HUES48 (cell line): ENCODE measurements around the gene CTDP1.

Experiments
- H3K27ac ChIP-seq: one replicate; pipeline ENCODE4 v1.7.0; 2013; ENCODE audit warnings: low read depth, low read length, inconsistent platforms
- H3K27me3 ChIP-seq: 2 replicates; pipeline ENCODE4 v1.6.1; 2013; ENCODE audit warnings: mild to moderate bottlenecking, low read length; ENCODE audit not compliant: control insufficient read depth, insufficient read depth
- H3K36me3 ChIP-seq: 2 replicates; pipeline ENCODE4 v1.6.1; 2013; ENCODE audit warnings: low read length; ENCODE audit not compliant: control insufficient read depth, insufficient read depth
- H3K4me1 ChIP-seq: 2 replicates; pipeline ENCODE4 v1.6.1; 2013; ENCODE audit warnings: mild to moderate bottlenecking, low read length; ENCODE audit not compliant: control insufficient read depth, insufficient read depth
- H3K4me3 ChIP-seq: 2 replicates; pipeline ENCODE4 v1.5.1; 2013; ENCODE audit warnings: mild to moderate bottlenecking, low read depth, low read length
- H3K9ac ChIP-seq: 2 replicates; pipeline ENCODE4 v1.6.1; 2013; ENCODE audit warnings: mild to moderate bottlenecking, low read depth, low read length, moderate library complexity
- H3K9me3 ChIP-seq: 2 replicates; pipeline ENCODE4 v1.6.1; 2013; ENCODE audit warnings: low read length; ENCODE audit not compliant: control insufficient read depth, insufficient read depth

CTDP1 gene

GRCh38 chr18:79756143-79756500, 76.5 kb downstream of the CTDP1 start:
- Histone ChIP-seq H3K4me1 (no peaks in the 10 kb centered on the region), H3K9me3 (no peaks in the 10 kb centered on the region; the same call in 1 of the 2 replicates), H3K27me3 (no peaks in the 10 kb centered on the region), H3K36me3 (peaks cover 19% of the 10 kb centered on the region), H3K9ac (no peak overlapping the region), H3K4me3 (no peak overlapping the region), H3K27ac (no peak overlapping the region)

- Histone ChIP-seq H3K27me3 (no peaks in the 10 kb centered on the region), H3K9ac (no peak overlapping the region), H3K4me3 (no peak overlapping the region)
Measured at GRCh38 chr18:79756826-79757225, 77.2 kb downstream of the CTDP1 start.

GRCh38 chr18:79760348-79760747, 80.7 kb downstream of the CTDP1 start:
- Histone ChIP-seq H3K27ac (no peak overlapping the region), H3K9ac (no peak overlapping the region), H3K9me3 (no peaks in the 10 kb centered on the region; the same call in 1 of the 2 replicates), H3K27me3 (no peaks in the 10 kb centered on the region), H3K4me1 (no peaks in the 10 kb centered on the region), H3K4me3 (no peak overlapping the region), H3K36me3 (no peaks in the 10 kb centered on the region)

More at GRCh38 chr18:79756826-79757225, 77.2 kb downstream of the CTDP1 start:
- Histone ChIP-seq H3K4me1 (no peaks in the 10 kb centered on the region), H3K9me3 (no peaks in the 10 kb centered on the region; the same call in 1 of the 2 replicates), H3K27ac (no peak overlapping the region), H3K36me3 (peaks cover 19% of the 10 kb centered on the region)

- Histone ChIP-seq H3K9me3 (no peaks in the 10 kb centered on the region; the same call in 1 of the 2 replicates), H3K4me1 (no peaks in the 10 kb centered on the region), H3K27me3 (no peaks in the 10 kb centered on the region), H3K4me3 (no peak overlapping the region), H3K9ac (no peak overlapping the region), H3K36me3 (no peaks in the 10 kb centered on the region), H3K27ac (no peak overlapping the region)
Measured at GRCh38 chr18:79760881-79761280, 81.3 kb downstream of the CTDP1 start.

- Histone ChIP-seq H3K9ac (no peak overlapping the region), H3K4me1 (no peaks in the 10 kb centered on the region), H3K9me3 (peaks cover 3% of the 10 kb centered on the region), H3K27ac (no peak overlapping the region), H3K27me3 (no peaks in the 10 kb centered on the region), H3K4me3 (no peak overlapping the region), H3K36me3 (no peaks in the 10 kb centered on the region)
Measured at GRCh38 chr18:79763407-79763806, 83.8 kb downstream of the CTDP1 start.

GRCh38 chr18:79764131-79764530, 84.5 kb downstream of the CTDP1 start:
- Histone ChIP-seq H3K4me1 (no peaks in the 10 kb centered on the region), H3K9me3 (peaks cover 3% of the 10 kb centered on the region), H3K36me3 (no peaks in the 10 kb centered on the region), H3K27ac (no peak overlapping the region), H3K27me3 (no peaks in the 10 kb centered on the region), H3K9ac (no peak overlapping the region), H3K4me3 (no peak overlapping the region)

GRCh38 chr18:79765491-79766245, 86.1 kb downstream of the CTDP1 start:
- Histone ChIP-seq H3K4me3 (no peak overlapping the region), H3K27ac (no peak overlapping the region), H3K9ac (no peak overlapping the region), H3K36me3 (no peaks in the 10 kb centered on the region), H3K9me3 (peaks cover 3% of the 10 kb centered on the region; the same call in 1 of the 2 replicates), H3K27me3 (no peaks in the 10 kb centered on the region), H3K4me1 (no peaks in the 10 kb centered on the region)

- H3K9ac ChIP-seq = no peak overlapping the region
- no peak overlapping the region for H3K27ac ChIP-seq
- no peaks in the 10 kb centered on the region for H3K4me1 ChIP-seq
- H3K9me3 ChIP-seq = peaks cover 3% of the 10 kb centered on the region; the same call in 1 of the 2 replicates
- H3K27me3 ChIP-seq = no peaks in the 10 kb centered on the region
- H3K4me3 ChIP-seq = no peak overlapping the region
- H3K36me3 ChIP-seq = no peaks in the 10 kb centered on the region
Measured at GRCh38 chr18:79766308-79766707, 86.7 kb downstream of the CTDP1 start.

- H3K36me3 ChIP-seq = no peaks in the 10 kb centered on the region
Measured at GRCh38 chr18:79768745-79769144, 89.1 kb downstream of the CTDP1 start.

GRCh38 chr18:79769698-79770500, 90.3 kb downstream of the CTDP1 start:
- Histone ChIP-seq H3K27ac (no peak overlapping the region), H3K4me1 (no peaks in the 10 kb centered on the region), H3K9me3 (peaks cover 3% of the 10 kb centered on the region; the same call in 1 of the 2 replicates), H3K4me3 (no peak overlapping the region), H3K27me3 (no peaks in the 10 kb centered on the region), H3K36me3 (no peaks in the 10 kb centered on the region), H3K9ac (no peak overlapping the region)

More at GRCh38 chr18:79768745-79769144, 89.1 kb downstream of the CTDP1 start:
- Histone ChIP-seq H3K4me3 (no peak overlapping the region), H3K27me3 (no peaks in the 10 kb centered on the region), H3K4me1 (no peaks in the 10 kb centered on the region), H3K27ac (no peak overlapping the region), H3K9ac (no peak overlapping the region), H3K9me3 (peaks cover 3% of the 10 kb centered on the region; the same call in 1 of the 2 replicates)

GRCh38 chr18:79770501-79770815, 90.9 kb downstream of the CTDP1 start:
- peaks cover 3% of the 10 kb centered on the region; the same call in 1 of the 2 replicates for H3K9me3 ChIP-seq
- no peak overlapping the region for H3K27ac ChIP-seq
- H3K36me3 ChIP-seq = no peaks in the 10 kb centered on the region
- H3K4me3 ChIP-seq = no peak overlapping the region
- H3K27me3 ChIP-seq = no peaks in the 10 kb centered on the region
- H3K9ac ChIP-seq = no peak overlapping the region
- no peaks in the 10 kb centered on the region for H3K4me1 ChIP-seq
